IPS-20b (cell line): ENCODE data around the gene PCSK7.

ENCODE experiments used
- H3K27ac ChIP-seq: one replicate; pipeline ENCODE4 v1.5.1; 2013; ENCODE audit warnings: low read length
- H3K27me3 ChIP-seq: 2 replicates; pipeline ENCODE4 v1.6.1; 2013; ENCODE audit warnings: mild to moderate bottlenecking, low read length, inconsistent platforms; ENCODE audit not compliant: insufficient read depth
- H3K36me3 ChIP-seq: 2 replicates; pipeline ENCODE4 v1.6.1; 2013; ENCODE audit warnings: low read depth, mild to moderate bottlenecking, inconsistent platforms, low read length, moderate library complexity; ENCODE audit not compliant: insufficient read depth
- H3K4me1 ChIP-seq: 2 replicates; pipeline ENCODE4 v1.6.1; 2013; ENCODE audit warnings: mild to moderate bottlenecking, control low read depth, inconsistent platforms, low read length, moderate library complexity; ENCODE audit not compliant: insufficient read depth
- H3K4me3 ChIP-seq: 2 replicates; pipeline ENCODE4 v1.5.1; 2013; ENCODE audit warnings: mild to moderate bottlenecking, low read length, inconsistent platforms
- H3K9ac ChIP-seq: 2 replicates; pipeline ENCODE4 v1.6.1; 2013; ENCODE audit warnings: low read depth, mild to moderate bottlenecking, inconsistent platforms, low read length, moderate library complexity
- H3K9me3 ChIP-seq: 2 replicates; pipeline ENCODE4 v1.6.1; 2013; ENCODE audit warnings: mild to moderate bottlenecking, low read depth, low read length, inconsistent platforms; ENCODE audit not compliant: insufficient read depth

Gene PCSK7

DNA sequence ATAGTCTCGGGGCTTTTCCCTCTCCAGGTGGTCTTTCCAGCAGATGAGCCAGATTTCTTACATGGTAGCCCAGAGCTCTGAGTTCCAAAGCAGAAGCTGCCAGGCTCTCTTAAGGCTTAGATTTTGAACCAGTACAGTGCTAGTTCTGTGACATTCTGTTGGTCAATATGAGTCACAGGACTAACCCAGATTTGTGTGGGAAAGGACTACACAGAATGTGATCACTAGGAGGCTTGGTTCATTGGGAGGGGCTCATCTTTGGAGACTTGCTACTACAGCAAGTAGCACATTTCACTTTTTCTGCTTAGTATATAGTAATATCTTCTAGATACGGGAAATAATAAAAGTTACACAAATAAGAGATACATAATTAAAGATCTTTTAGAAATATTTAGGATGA is 24.7 kb upstream of the PCSK7 start:
- H3K4me1 ChIP-seq = no peaks in the 10 kb centered on the region
- H3K4me3 ChIP-seq = no peak overlapping the region
- H3K36me3 ChIP-seq = peaks cover 40% of the 10 kb centered on the region
- H3K27me3 ChIP-seq = no peaks in the 10 kb centered on the region
- H3K9ac ChIP-seq = no peak overlapping the region
- no peaks in the 10 kb centered on the region for H3K9me3 ChIP-seq
- no peak overlapping the region for H3K27ac ChIP-seq

GRCh38 chr11:117255966-117256365 is 24.1 kb upstream of the PCSK7 start:
- Histone ChIP-seq H3K27ac (no peak overlapping the region), H3K4me3 (no peak overlapping the region), H3K27me3 (no peaks in the 10 kb centered on the region), H3K9me3 (no peaks in the 10 kb centered on the region), H3K4me1 (no peaks in the 10 kb centered on the region), H3K9ac (no peak overlapping the region), H3K36me3 (peaks cover 40% of the 10 kb centered on the region)

DNA sequence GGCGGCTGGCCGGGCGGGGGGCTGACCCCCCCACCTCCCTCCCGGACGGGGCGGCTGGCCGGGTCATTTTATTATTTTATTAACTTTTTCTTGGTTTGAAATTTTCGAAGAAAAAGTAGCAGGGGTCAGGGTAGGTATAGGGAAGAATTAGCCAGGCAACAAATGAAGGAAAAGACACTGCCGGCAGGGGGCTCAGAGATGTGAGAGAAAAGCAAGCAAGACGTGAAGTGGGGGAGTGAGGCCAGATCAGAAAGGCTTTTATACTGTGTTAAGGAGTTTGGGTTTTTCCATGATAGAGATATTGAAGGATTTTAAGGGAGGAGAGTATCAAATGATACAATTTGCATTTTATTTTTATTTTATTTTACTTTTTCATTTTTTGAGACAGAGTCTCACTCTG is 19.6 kb upstream of the PCSK7 start:
- Histone ChIP-seq H3K4me1 (no peaks in the 10 kb centered on the region), H3K9ac (no peak overlapping the region), H3K9me3 (no peaks in the 10 kb centered on the region), H3K4me3 (no peak overlapping the region), H3K27me3 (no peaks in the 10 kb centered on the region), H3K36me3 (peaks cover 60% of the 10 kb centered on the region), H3K27ac (no peak overlapping the region)

- no peaks in the 10 kb centered on the region for H3K27me3 ChIP-seq
- H3K9me3 ChIP-seq = no peaks in the 10 kb centered on the region
- no peak overlapping the region for H3K4me3 ChIP-seq
- peaks cover 71% of the 10 kb centered on the region for H3K36me3 ChIP-seq
- H3K9ac ChIP-seq = no peak overlapping the region
- H3K4me1 ChIP-seq = no peaks in the 10 kb centered on the region
- H3K27ac ChIP-seq = no peak overlapping the region
Observed at GRCh38 chr11:117249571-117249970, 17.7 kb upstream of the PCSK7 start.

- Histone ChIP-seq H3K36me3 (peaks cover 73% of the 10 kb centered on the region), H3K27ac (no peak overlapping the region), H3K9me3 (no peaks in the 10 kb centered on the region), H3K4me3 (no peak overlapping the region), H3K4me1 (no peaks in the 10 kb centered on the region), H3K27me3 (no peaks in the 10 kb centered on the region), H3K9ac (no peak overlapping the region)
Observed at GRCh38 chr11:117248341-117248740, 16.5 kb upstream of the PCSK7 start.

- H3K4me1 ChIP-seq = no peaks in the 10 kb centered on the region
- H3K36me3 ChIP-seq = peaks cover 61% of the 10 kb centered on the region
- no peak overlapping the region for H3K27ac ChIP-seq
- H3K9ac ChIP-seq = no peak overlapping the region
- no peaks in the 10 kb centered on the region for H3K27me3 ChIP-seq
- H3K9me3 ChIP-seq = no peaks in the 10 kb centered on the region
- H3K4me3 ChIP-seq = no peak overlapping the region
Observed at GRCh38 chr11:117239295-117239694, 7.4 kb upstream of the PCSK7 start.

DNA sequence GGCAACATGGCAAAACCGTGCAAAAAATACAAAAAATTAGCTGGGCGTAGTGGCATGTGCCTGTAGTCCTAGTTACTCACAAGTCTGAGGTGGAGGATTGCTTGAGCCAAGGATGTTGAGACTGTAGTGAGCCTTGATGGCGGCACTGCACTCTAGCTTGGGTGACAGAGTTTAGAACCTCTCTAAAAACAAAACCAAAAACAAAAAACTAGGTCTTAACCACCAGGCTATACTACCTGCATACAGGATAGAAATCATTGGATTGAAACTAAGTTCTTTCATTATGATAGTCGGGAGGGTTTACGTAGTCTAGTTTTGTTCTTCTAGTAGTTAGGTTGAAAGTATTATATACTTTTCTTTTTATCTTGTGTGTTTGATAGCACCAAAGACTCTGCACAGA is 6.3 kb upstream of the PCSK7 start:
- Histone ChIP-seq H3K36me3 (peaks cover 52% of the 10 kb centered on the region), H3K27ac (no peak overlapping the region), H3K4me3 (no peak overlapping the region), H3K4me1 (0 out of 2 replicates have a peak, but pooled peaks cover 5% of the 10 kb centered on the region), H3K27me3 (no peaks in the 10 kb centered on the region), H3K9me3 (no peaks in the 10 kb centered on the region), H3K9ac (no peak overlapping the region; the same call in 1 of the 2 replicates)

- Histone ChIP-seq H3K9me3 (no peaks in the 10 kb centered on the region), H3K27ac (peak overlapping the region; percentile 93), H3K9ac (peak overlapping the region; percentile 95), H3K4me1 (0 out of 2 replicates have a peak, but pooled peaks cover 10% of the 10 kb centered on the region), H3K36me3 (peaks cover 20% of the 10 kb centered on the region), H3K4me3 (peak overlapping the region; percentile 96), H3K27me3 (no peaks in the 10 kb centered on the region)
Observed at GRCh38 chr11:117232911-117233409, 1.1 kb upstream of the PCSK7 start.

DNA sequence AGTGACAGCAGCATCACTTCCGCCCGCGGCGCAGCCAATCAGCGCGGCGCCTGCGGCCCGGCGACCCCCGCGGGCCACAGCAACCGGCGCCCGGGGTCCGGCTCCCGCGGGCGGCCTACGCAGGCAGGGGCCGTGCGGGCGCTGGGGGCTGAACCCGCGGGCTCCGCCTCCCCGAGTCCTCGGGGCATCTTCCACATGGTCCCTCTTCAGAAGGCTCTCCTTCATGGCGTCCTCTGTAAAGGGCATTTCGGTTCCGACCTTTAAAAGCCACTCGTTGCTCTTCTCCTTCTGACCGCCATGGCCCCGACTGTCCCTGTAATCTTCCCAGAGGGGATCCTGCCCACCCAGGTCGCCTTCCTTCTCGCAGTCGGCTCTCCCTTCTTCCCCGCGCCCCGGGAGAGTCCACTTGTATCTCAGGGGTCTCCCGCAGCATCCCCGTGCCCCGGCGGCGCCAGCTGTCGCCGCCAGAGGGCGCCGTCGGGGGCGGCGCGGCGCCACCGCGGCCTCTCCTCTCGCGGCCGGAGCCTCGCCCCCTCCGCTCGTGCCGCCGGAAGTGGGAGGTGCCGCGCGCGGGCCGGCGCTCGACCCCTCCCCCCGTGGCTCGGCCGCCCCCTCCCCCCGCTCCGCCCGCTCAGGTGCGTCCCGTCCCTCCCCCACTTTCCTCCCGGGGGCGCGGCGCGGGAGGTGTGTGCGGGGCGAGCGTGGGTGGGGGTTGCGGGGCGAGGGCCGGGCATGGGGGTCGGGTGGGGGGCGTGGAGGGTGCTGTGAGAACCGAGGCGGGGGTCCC is 412 bp upstream of the PCSK7 start, which contains the start of gene RNF214:
Gene RNF214, plus strand, starts transcription at position 580 of the 787 bp plus-strand sequence. CDS start 1,602 bp downstream, outside the sequence.
- Histone ChIP-seq H3K27ac (peak within 1 kb of the TSS; percentile 93), H3K9ac (peak within 1 kb of the TSS; percentile 95), H3K9me3 (no peaks in the 10 kb centered on the region), H3K36me3 (peaks cover 24% of the 10 kb centered on the region), H3K27me3 (no peaks in the 10 kb centered on the region), H3K4me3 (peak within 1 kb of the TSS; percentile 98), H3K4me1 (0 out of 2 replicates have a peak, but pooled peaks cover 10% of the 10 kb centered on the region)

- no peaks in the 10 kb centered on the region for H3K9me3 ChIP-seq
- no peaks in the 10 kb centered on the region for H3K27me3 ChIP-seq
- peak overlapping the region; percentile 98 for H3K4me3 ChIP-seq
- no peak overlapping the region for H3K27ac ChIP-seq
- H3K36me3 ChIP-seq = peaks cover 24% of the 10 kb centered on the region
- 0 out of 2 replicates have a peak, but pooled peaks cover 10% of the 10 kb centered on the region for H3K4me1 ChIP-seq
- peak overlapping the region; percentile 92 for H3K9ac ChIP-seq
Observed at GRCh38 chr11:117230999-117231841, 653 bp downstream of the PCSK7 start.

DNA sequence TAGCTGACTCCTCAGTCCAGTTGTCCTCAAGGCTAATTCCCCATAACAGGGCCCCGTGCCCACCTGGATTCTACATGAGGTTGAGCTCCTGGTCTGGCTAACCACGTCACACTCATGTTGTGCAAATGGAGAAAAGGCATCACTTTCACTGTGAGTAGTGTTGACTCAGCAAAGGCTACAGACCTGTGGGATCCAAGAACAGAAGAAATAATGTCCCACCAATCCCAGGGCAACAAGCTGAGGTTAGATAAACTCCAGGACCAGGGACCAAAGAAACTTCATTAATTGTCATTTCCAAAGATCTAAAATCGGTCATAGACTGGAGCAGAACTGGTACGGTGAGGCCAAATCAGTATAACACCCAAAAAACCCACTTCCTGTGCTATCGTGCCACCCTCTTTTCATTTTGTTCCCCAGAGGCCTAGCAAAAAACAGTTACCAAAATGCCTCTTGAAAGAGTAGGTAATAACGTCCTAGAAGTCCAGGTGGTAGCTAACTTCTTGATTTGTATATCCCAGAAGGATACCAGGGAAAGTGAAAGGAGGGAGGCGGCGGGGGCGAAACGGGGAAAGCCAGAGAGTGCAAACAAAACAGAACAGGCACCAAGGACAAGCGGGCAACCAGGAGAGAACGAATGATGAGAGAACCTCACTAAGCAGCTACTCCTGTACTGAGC is 1.4 kb downstream of the PCSK7 start:
- H3K9me3 ChIP-seq = no peaks in the 10 kb centered on the region
- H3K36me3 ChIP-seq = peaks cover 29% of the 10 kb centered on the region
- H3K4me3 ChIP-seq = no peak overlapping the region
- peak overlapping the region; percentile 92; the same call in 1 of the 2 replicates for H3K9ac ChIP-seq
- H3K4me1 ChIP-seq = 0 out of 2 replicates have a peak, but pooled peaks cover 10% of the 10 kb centered on the region
- no peak overlapping the region for H3K27ac ChIP-seq
- H3K27me3 ChIP-seq = no peaks in the 10 kb centered on the region
